ENCODE data around the gene ZCCHC2. TPM values are rescaled to one million over a fixed set of nuclear protein-coding genes. Genes with fewer than 3 reads are reported as not detected.

The ZCCHC2 gene
- total RNA-seq, 1 donor from 2014 or later: 11.7 TPM

DNA sequence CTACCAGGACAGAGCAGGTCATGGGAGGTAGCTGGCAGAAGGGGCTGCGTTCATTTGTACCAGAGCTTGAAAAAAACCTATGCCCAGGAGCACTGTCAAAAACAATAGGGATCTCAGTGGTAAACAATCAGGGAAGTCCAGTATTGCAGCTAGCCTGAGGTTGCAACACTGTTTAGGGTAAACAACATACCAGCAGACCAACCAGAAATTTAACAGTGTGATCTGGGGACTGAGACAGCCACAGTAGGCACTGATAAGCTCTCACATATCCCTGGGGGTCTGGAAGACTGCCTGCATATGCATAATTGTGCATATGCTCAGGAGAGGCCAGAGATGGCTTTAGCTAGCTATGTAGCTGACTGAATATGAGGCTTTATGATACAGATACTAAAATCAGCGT, 12.0 kb upstream of the ZCCHC2 start:
- no peak for DNase-seq (ENCODE audit: low read depth)

DNA sequence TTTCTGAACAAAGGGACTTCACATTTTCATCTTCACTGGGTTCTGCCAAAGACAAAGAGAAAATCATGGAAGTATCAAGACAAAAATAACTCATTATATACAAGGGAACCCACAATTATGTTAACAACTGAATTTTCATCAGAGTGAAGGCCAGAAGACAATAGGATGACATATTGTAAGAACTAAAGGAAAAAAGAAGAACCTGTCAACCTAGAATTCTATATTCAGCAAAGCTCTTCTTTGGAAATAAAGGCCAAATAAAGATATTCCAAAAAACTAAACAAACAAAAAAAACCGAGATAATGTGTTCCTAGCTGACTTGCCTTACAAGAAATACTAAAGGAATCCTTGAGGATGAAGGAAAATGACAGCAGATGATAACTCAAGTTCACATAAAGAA, 10.3 kb upstream of the ZCCHC2 start:
- DNase-seq (ENCODE audit: low read depth): no peak

DNA sequence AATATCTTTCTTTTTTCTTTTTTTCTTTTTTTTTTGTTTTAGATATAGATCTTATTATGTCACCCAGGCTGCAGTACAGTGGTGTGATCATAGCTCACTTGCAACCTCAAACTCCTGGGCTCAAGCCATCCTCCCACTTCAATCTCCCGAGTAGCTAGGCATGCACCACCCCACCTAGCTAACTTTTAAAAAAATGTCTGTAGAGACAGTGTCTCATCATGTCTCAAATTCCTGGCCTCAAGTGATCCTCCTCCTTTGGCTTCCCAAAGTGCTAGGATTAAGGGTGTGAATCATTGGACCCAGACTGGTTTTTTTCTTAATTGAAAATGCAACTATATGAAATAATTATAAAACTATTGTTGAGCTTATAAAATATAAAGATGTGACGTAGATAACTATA, 9.8 kb upstream of the ZCCHC2 start:
- no peak for DNase-seq (ENCODE audit: low read depth)

DNA sequence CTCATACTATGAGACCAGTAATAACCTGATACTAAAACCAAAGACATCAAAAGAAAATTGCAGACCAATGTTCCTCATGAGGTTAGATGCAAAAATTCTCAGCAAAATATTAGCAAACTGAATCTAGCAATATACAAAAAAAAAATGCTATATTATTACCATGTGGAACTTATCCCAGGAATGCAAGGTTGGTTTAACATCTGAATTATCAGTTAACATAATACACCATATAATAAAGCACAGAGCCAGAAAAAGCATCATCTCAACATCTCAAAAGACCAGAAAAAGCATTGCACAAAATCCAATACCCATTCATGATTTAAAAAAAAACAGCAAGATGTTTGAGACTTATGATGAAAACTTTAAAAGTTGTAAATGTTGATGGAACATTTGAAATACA, 8.3 kb upstream of the ZCCHC2 start:
- DNase-seq (ENCODE audit: low read depth): no peak

DNA sequence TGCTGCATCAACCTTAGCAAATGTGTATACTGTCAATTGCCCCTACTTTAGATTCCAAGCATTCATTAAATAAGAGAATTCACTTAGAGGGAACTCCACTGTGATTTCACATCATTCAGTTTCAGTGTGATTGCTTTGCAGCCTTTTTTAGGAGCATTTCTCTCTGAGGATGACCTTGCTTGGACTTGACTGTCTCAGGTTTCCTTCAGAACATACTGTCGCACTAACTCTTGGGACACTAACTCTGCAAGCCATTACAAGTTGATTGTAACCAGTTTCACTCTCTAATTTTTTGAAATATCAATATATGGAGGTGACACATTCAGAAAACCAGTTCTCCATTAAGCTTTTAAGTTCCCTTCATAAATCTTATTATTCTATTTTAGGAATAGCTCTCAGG, 6.6 kb upstream of the ZCCHC2 start:
- no peak for DNase-seq (ENCODE audit: low read depth)

DNA sequence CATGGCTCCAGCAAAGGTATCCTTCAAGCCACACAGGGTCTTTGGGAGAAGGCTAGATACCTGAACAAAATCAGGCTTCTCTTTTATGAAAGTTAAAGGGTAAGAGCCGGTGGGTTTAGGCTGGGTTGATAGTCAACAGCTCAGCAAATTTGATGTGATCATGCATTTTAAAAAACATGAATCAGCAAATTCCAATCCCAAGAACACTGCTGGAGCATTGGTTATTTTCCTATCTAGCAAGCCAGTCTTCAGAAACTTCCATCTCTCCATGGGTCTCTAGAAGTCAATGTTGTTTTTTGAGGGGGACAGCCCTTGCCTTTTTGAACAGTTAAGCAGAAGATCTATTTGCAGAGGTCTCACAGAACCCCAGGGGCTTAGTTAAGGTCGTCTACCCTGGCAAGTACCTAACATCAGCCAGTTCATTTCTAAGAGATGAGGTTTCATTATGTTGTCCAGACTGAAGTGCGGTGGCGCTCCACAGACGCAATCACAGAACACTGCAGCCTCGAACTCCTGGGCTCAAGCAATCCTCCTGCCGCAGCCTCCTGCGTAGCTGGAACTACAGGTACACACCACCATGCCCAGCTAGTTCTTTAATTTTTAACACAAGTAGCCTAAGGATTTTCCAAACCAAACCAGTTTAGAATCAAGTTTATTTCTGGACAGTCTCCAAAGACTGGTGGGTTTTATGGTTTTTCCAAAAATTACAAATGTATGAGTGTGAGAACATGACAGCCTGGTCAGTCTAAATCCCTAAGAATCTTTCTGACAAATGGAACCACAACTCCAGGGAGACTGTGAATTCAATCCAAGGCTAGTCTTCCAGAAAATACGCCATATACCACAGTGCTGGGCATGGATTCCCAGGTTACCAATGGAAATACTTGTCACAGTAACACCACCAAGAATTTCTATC, 4.1 kb upstream of the ZCCHC2 start:
- no peak for DNase-seq (ENCODE audit: low read depth)

DNA sequence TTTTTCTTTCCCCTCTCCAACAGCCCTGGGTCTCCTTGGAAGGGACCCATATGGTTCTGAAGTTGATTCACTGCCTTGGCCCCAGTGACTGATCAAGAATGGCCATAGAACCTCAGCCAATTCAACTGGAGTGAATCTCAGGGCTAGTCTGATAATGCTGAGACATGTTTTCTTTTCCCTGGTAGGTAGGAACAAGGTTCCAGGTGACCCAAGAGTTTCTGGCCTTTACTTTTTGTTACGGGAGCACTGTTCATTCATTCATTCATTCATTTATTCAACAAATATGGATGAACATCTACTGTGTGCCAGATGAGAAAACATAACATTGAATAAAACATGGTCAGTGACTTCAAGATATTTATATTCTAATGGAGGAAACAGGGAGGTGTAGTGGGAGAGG, 3.1 kb upstream of the ZCCHC2 start:
- no peak for DNase-seq (ENCODE audit: low read depth)

DNA sequence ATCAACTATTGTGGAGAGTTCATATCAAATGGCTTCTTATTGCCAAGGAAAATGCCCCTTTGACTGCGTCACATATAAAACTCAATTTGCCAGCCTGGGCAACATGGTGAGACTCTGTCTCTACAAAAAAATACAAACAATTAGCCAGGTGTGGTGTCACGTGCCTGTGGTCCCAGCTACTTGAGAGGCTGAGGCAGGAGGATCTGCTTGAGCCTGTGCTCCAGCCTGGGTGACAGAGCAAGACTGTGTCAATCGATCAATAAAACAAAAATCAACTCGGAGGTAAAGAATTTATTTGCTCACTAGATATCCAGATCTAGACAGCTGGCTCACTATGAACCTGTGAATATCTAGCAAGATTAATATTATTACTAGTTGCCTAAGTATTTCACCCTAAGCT, 1.7 kb upstream of the ZCCHC2 start:
- DNase-seq (ENCODE audit: low read depth): no peak

DNA sequence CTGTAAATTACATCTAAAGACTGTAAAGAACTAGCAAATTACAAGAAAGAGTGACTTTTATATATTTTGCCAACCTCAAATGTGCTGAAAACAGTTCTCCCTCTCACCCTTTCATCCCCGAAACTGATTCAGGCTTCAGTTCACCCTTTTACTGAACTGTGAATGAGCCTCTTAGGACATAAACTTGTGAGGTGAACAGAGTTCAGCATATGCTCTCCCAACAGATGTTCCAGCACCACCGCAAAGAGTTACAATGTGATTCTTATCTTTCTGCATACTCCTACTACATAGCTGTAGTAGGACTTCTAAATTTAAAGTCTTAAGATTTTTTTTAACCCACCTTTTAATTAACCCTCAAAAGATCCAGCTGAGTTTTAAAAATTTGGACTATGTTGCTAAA, 1.2 kb upstream of the ZCCHC2 start:
- DNase-seq (ENCODE audit: low read depth): no peak

DNA sequence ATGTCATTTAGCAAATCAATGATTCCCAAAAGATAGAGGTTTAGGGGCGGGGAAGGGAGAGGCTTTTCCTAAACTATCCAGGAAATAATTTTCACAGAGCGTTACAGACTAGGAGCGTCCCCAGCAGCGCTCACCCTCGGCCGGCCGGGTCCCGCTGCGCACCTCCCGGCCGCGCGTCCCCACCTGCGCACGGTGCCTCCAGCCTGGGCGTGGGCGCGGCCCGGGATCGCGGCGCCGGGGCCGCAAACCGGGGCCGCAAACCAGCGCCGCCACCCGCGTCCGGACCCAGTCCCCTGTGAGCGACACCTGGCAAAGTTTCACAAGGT, 684 bp upstream of the ZCCHC2 start:
- DNase-seq (ENCODE audit: low read depth): no peak

DNA sequence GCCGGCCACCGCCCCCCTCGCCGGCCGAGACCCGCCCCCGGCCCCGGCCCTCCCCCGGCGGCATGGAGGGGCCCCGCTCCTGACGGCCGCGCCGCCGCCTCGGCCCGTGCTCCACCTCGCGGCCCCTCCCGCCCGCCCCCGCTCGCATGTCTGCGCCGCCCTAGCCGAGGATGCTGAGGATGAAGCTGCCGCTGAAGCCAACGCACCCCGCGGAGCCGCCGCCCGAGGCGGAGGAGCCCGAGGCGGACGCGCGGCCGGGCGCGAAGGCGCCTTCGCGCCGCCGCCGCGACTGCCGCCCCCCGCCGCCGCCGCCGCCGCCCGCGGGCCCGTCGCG, 397 bp downstream of the ZCCHC2 start:
- DNase-seq (ENCODE audit: low read depth): no peak

DNA sequence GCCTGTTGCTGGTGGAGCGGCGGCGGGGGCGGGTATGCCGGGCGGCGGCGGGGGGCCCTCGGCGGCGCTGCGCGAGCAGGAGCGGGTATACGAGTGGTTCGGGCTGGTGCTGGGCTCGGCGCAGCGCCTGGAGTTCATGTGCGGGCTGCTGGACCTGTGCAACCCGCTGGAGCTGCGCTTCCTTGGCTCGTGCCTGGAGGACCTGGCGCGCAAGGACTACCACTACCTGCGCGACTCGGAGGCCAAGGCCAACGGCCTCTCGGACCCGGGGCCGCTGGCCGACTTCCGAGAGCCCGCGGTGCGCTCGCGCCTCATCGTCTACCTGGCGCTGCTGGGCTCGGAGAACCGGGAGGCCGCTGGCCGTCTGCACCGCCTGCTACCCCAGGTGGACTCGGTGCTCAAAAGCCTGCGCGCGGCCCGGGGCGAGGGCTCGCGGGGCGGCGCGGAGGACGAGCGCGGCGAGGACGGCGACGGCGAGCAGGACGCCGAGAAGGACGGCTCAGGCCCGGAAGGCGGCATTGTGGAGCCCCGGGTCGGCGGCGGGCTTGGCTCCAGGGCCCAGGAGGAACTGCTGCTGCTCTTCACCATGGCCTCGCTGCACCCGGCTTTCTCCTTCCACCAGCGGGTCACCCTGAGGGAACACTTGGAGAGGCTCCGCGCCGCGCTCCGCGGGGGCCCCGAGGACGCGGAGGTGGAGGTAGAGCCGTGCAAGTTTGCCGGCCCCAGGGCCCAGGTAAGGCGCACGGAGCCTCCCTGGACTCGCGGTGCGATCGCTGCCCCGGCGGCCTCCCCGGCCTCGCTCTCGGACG, 1.0 kb downstream of the ZCCHC2 start:
- no peak for DNase-seq (ENCODE audit: low read depth)

DNA sequence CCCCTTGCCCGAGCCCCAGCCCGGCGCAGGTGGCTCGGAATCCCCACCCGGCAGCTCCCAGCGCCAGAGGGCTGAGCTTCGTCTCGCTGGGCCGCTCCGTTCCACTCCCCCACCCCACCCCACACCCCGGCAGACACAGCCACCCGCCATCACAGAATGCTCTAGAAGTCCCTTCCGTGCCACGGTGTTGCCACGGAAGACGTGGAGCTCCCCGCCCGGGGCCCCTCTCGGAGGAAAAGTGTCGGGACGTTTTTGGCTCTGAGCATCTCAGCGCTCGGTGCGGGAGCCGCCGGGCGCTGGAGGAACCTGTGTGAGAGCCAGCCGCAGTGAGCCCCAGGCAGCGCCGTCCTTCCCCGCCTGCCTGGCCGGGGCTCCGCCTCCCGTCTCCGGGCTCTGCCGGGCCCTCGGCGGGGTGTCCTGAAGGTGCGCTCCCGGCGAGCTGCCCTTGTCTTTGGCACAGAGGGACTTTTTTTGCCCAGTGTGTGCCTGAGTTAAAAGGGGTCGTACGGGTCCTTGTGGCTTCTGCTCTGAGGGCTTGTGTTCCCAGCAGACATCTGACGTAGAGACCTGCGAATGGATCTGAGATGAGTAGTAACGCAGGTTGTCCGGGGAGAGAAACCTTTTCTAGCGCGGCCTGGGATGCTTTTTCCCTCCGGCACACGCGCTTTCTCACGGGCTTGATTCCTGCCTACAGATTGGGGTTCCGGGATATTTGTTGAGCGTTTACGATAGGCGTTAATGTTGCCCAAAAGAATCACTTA, 1.8 kb downstream of the ZCCHC2 start:
- no peak for DNase-seq (ENCODE audit: low read depth)

DNA sequence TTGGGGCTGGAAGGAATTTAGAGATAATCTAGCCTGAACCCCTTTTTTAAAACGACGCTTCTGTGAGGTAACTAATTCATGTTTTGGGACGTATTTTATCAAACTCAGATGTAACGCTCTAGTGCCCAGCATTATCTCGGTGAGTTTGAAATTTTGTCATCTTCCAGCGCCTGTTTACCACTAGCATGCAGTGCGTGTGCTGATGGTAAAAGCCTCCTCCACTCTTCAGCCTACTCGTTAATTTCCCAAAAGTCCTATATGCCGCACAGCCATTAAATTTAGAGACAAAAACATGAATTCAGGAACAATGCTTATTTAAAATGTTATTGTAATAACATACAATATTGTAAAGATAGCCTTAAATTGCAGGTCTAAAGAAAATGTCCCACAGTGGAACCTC, 2.8 kb downstream of the ZCCHC2 start:
- no peak for DNase-seq (ENCODE audit: low read depth)

DNA sequence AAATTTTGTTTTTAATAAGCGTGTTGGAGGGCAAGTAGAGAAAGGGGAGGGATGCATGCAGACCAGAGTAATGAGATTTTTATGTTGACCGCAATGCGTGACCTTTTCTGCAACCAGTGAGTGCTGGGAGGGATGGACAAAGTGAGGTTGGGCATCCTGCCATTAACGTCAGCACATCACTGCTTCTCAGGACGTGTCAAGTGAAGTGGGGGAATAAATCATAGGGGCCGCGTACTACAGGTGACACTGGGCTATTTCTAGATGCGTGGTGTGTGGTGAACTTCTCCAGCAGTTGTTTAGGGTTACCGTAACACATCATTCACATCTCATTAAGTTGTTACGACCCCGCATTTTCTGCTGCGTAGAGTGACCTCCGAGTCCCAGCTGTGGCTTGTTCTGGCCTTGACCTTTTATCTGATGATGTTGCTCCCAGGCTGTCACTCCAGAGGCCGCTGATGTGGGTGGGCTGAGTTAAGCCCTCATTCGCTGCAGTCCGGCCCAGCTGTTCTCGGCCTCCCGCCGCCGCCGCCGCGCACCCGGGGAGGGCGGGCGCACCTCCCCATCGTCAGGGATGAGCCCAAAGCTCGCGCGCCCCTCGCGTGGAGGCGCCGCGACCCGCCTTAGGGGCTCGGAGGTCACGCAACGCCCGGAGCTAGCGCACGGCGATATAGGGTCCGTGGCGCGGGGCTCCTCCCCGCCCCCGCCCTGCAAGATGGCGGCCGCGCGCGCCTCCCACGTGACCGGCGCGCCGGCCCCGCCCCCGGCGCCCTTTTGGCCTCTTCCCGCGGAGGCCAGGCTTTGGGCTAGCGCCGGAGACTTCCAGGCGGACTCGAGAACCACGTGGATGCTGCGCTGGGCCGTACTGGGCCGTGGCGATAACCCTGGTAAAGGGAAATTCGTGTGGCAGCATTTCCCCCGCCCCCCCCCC, 3.5 kb downstream of the ZCCHC2 start:
- peak; percentile 84 for DNase-seq (ENCODE audit: low read depth)

DNA sequence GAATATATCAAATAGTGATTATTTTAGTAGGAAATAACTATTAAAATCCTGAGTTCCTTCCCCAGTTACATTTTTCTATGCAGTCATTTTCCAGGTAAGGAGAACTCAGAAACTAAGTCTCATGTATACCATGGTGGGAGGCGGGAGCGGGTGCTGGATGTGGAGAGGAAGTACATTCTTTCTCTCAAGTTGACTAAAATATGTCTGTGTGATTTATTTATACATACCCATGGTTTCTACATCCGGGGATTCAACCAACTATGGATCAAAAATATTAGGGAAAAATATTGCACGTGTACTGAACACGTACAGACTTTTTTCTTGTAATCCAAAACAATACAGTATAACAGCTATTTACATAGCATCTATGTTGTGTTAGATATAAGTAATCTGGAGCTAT, 6.8 kb downstream of the ZCCHC2 start:
- no peak for DNase-seq (ENCODE audit: low read depth)

DNA sequence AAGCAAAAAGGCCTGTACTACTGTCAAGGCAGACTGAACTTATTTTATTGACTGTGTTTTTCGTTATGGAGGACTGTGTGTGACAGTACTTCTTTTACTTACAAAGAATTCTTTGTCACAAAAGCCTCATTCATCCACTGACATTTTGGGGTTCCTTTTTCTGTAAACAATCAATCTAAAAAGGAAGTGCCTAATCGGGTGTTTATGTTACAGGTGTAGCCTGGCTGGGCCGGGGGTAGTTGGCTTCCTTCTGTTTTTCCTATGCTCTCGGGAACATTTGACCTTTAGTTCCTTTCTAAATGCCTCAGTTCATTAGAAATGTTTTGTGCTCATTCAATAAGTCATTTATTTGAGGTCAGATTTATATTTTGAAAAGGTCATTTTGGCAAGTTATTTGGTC, 8.3 kb downstream of the ZCCHC2 start:
- DNase-seq (ENCODE audit: low read depth): no peak

DNA sequence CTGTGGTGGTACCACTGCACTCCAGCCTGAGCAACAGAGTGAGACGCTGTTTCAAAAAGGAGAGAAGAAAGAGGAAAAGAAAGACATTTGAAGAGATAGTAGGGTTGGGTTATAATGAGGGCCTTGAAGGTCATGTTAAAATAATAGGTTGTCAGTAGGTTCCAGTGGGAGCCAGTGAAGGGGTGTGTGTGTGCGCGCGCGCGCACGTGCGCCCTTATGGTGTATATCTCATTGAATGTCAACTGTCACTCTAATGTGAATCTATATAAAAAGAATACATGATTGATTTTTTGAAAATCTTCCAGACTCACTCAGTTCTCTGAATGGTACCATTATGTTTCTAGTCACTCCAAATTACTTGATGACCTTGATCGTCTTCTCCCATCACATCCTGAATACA, 9.1 kb downstream of the ZCCHC2 start:
- DNase-seq (ENCODE audit: low read depth): no peak

DNA sequence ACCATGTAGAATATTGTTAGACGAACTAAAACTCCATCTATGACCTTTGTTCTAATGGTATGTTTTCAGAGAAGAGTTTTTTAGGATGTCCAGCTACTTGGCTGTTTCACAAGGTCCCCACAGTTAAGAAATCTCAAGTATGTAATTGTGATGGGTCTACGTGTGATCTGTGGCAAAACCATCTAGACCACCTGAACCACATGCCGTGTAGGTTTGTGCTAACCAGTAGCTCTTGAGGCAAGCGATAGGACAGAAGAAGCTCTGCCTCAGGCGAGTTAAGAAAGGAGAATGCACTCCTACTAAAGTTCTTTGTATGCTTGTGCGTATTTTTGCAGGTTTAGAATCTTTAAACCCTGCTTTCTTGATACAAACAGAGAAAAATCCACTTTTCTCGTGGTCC, 13.2 kb downstream of the ZCCHC2 start:
- DNase-seq (ENCODE audit: low read depth): no peak

DNA sequence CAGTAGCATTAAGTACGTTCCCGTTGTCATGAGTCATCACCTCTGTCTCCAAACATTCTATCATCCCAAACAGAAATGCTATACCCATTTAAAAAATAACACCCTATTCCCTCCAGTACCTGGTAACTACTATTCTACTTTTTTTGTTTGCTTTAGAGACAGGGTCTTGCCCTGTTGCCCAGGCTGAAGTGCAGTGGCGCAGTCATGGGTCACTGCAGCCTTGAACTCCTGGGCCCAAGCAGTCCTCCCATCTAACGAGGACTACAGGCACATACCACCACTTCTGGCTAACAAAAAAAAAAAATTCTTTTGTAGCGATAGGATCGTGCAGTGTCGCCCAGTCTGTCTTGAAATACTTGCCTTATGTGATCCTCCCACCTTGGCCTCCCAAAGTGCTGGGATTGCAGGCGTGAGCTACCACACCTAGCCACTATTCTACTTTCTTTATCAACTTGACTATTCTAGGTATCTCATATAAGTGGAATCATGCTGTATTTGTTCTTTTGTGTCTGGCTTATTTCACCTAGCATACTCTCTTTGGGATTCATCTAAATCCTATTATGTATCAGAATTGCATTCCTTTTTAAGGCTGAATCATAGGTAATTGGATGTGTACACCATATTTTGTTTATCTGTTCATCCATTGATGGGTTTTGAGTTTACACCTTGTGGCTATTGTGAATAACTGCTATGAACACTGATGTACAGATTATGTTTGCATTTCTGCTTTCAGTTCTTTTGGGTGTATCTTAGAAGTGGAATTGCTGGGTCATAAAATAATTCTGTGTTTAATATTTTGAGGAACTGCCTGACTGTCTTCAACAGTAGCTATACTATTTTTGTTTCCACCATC, 14.4 kb downstream of the ZCCHC2 start:
- no peak for DNase-seq (ENCODE audit: low read depth)

DNA sequence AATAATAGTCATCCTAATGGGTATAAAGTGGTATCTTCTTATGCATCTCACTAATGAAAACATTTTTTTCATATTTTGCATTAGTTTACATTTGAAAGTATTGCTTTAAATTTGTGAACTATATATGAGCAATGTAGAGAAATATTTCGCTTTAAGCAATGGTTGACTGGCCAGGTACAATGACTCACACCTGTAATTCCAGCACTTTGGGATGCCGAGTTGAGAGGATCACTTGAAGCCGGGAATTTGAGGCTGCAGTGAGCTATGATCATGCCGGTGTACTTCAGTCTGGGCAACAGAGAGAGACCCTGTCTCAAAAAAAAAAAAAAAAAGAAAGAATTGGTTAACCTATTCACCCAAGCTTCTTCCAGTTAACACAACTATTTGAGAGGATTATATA, 15.1 kb downstream of the ZCCHC2 start:
- peak; percentile 69 for DNase-seq (ENCODE audit: low read depth)
